ENCODE data around the gene WNK2.
"Not testable (repeated sequence)": the region's sequence is repeated elsewhere in the genome, so short reads cannot be mapped to it uniquely, and the experiment has no call there.

Gene WNK2

DNA sequence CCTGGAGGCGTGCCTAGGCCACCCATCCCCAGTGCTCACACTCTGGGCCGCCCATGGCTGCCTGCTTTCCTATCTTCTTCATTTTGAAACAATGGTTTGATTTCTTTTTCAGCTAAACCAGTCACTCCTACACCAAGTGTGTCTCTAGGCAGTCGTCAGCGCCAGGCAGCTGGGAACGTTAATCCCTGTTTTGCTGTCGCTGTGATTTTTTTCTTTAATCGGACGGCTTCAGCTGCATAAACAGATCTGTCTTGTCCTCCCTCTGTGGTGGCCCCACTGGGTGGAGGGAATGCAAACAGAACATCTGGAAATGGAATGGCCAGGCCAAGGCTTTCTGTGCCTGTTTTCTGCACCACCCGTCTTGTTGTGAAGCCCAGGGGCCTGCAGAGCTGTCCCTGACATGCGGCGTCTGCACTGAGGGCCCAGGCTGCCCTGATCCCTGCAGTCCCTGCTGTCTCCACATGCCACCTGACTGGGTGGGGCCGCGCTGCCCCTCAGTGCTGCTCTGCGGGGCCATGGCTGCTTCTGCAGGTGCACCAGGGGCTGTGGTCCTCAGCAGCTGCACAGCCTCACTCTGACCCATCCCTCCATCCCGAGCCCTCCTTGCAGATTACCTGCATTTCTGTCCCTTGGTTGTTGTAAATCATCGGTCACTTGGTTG lies 51.5 kb downstream of the WNK2 start:
- no peak for DNase-seq (ENCODE audit: low read depth in 1 of 2, low spot score in 1 of 2)

DNA sequence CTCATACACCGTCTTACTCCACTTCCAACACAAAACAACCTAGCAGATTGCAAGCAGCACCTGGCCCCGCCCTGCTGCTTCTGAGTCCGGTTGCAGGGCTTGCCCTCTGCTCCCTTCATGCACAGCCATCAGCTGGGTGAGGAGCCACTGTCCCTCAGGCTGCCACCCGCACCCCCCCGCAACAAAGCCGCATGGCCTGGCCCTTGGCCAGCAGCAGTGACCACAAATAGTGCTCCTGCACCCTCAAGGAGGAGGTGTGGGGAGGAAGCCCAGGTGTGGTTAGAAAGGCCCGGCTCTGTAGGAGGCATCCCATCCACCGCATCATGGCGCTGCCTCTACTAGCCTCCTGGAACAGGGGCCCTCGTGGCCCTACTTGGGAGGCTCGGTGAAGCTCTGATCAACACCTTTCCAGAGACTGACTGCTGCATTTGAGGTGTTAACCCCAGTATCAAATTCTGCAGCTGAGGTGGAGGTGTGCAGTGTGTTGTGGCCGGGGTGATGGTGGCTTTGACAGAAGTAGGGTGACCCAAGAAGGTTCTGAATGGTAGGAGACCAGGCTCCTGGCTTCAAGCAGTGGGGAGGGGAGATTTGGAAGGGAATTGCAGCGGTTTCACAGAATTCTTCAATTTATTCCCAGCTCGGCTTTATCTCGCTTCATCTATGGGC lies 52.7 kb downstream of the WNK2 start:
- DNase-seq (ENCODE audit: low read depth in 1 of 2, low spot score in 1 of 2) = no peak

- no peak for DNase-seq (ENCODE audit: low read depth in 1 of 2, low spot score in 1 of 2)
These were observed 53.6 kb downstream of the WNK2 start for GRCh38 chr9:93237540-93237939.

DNA sequence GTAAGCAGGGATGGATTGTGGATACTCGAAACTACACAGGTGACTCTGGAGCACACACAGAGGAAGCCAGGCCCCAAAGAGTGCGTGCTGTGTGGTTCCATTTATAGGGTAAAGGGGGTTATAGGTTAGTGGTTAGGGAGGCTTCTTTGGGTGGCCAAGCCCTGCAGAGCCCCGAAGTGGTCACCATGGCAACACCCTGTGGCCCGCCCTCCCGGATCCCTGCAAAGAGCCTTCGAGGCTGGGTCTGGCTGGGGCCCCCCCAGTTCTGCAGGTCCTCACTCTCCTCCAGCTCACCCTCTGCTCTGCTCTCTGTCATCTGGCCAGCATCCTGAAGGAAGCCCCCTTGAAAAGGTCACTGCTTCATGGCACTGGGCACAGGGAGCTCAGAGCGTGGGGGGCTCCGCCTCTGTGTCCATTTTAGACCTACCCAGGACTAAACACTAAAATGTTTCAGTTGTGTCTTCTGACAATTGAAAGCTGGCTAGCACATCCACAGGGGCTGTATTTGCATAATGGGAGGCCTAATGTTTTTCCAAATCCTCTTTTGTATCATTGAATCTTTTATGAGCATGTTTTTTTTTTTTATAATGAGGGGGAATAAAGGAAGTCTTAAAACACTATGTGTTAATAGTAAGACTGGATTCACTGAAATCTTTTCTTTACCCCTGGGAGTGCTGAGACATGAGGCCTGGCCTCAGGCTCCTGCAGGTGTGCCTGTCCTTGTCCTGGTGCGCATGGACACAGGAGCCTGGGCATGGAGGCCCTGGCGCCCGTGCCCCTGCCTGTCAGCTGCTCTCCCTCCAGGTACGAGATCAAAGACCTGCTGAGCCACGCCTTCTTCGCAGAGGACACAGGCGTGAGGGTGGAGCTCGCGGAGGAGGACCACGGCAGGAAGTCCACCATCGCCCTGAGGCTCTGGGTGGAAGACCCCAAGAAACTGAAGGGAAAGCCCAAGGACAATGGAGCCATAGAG lies 55.3 kb downstream of the WNK2 start:
- DNase-seq (ENCODE audit: low read depth in 1 of 2, low spot score in 1 of 2) = no peak

- no peak for DNase-seq (ENCODE audit: low read depth in 1 of 2, low spot score in 1 of 2)
These were observed 57.0 kb downstream of the WNK2 start for GRCh38 chr9:93240891-93241334.

DNA sequence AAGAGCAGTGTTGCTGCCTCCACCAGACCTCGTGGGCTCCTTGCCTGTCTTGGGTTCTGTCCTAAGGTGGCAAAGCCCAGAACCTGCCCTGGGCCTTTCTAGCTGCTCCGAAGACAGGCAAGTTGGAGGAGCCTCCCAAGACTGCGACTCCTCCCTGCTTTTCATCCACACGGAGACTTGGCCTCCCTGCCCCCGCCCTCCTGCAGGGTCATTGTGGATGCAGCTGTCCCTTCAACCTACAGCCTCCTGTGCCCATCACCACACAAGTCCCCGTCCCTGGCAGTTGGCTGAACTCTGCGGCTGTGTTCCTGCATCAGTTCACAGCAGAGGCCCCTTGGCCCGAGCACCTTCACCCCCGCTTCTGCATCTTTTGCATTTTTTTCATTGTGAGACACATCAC lies 59.2 kb downstream of the WNK2 start:
- DNase-seq (ENCODE audit: low read depth in 1 of 2, low spot score in 1 of 2) = no peak

- no peak for DNase-seq (ENCODE audit: low read depth in 1 of 2, low spot score in 1 of 2)
These were observed 60.2 kb downstream of the WNK2 start for GRCh38 chr9:93244101-93244500.

GRCh38 chr9:93244510-93245436 lies 60.8 kb downstream of the WNK2 start:
- no peak for DNase-seq (ENCODE audit: low read depth in 1 of 2, low spot score in 1 of 2)

GRCh38 chr9:93245437-93245970 lies 61.6 kb downstream of the WNK2 start:
- no peak for DNase-seq (ENCODE audit: low read depth in 1 of 2, low spot score in 1 of 2)

GRCh38 chr9:93246111-93246510 lies 62.2 kb downstream of the WNK2 start:
- DNase-seq (ENCODE audit: low read depth in 1 of 2, low spot score in 1 of 2) = no peak

DNA sequence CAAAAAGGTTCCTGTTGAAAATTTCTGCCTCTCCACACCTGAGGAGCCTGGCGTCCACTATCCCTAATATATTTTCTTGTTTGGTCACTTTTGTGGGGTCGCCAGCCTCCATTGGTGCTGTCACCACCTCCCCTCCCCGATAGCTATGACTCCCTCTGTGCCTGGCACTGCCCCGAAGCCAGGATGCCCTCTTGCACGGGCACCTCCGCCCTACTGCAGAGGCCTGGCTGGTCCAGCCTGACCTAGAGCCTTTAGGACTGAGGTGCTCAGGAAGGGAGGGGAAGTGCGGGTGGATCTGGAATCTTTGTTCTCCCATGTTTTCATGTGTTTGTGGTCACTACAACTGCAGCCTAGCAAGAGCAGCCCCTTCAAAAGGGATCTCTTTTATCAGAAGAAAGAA lies 62.6 kb downstream of the WNK2 start:
- DNase-seq (ENCODE audit: low read depth in 1 of 2, low spot score in 1 of 2) = no peak

DNA sequence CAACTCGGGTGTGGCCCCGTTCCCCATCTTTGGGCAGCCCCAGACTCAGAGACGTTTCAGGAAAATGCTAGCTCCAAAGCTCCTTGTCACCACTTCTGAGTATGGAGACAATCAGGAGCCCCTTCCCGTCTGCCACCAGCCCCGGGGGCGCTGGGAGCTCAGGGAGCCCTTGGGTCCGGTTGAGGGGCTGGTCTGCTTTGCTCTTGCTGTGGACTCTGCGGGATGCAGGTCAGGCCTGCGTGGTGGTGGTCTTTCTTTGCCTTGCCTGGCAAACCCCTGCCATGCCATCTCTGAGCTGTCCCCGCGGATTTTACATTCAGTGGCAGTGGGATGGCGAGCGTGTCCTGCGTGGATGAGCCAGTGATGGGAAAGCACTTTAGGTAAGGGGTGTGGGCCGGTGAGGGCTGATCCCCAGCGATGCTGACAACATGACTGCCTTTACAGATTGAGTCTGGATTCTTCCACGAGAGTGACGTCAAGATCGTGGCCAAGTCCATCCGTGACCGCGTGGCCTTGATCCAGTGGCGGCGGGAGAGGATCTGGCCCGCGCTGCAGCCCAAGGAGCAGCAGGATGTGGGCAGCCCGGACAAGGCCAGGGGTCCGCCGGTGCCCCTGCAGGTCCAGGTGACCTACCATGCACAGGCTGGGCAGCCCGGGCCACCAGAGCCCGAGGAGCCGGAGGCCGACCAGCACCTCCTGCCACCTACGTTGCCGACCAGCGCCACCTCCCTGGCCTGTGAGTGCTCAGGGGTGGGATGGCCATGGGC lies 63.3 kb downstream of the WNK2 start:
- DNase-seq (ENCODE audit: low read depth in 1 of 2, low spot score in 1 of 2) = no peak

DNA sequence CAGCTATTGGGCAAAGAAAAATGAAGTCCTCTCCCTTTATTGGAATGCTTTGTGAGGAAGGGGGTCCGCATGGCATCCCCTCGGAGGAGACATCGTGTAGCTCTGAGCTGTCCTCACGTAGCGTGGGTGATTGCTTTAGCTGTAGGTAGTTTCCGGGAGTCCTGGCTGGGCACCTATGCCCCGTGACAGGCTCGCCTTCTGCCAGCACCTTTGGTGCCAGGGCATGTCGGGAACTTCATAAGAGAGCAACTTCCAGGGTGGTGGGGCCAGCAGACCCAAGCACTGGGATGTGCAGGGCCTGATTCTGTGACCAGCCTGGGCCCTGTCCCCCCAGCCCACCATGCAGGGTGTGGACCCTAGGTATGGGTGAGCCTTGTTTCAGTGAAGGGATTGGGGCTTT lies 64.0 kb downstream of the WNK2 start:
- no peak for DNase-seq (ENCODE audit: low read depth in 1 of 2, low spot score in 1 of 2)

- no peak for DNase-seq (ENCODE audit: low read depth in 1 of 2, low spot score in 1 of 2)
These were observed 64.6 kb downstream of the WNK2 start for GRCh38 chr9:93248386-93249040.

DNA sequence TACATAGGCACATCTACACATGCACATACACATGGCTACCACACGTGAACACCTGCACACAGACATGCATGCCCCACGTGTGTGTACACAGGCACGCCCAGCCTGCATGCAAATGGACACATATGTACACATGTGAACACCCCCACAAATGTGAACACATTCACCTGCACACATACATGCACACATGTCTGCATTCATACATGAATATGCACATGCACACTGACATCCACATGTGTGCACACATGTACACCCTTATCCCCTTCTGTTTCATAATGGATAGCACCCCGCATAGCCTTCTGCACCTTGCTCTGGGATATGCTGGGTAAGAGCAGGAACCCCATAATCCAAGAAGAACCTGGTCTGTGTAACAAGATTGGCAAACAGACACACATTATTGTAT lies 66.2 kb downstream of the WNK2 start:
- DNase-seq (ENCODE audit: low read depth in 1 of 2, low spot score in 1 of 2) = no peak

- not testable (repeated sequence) for DNase-seq (ENCODE audit: low read depth in 1 of 2, low spot score in 1 of 2)
These were observed 67.4 kb downstream of the WNK2 start for GRCh38 chr9:93251309-93251708.

DNA sequence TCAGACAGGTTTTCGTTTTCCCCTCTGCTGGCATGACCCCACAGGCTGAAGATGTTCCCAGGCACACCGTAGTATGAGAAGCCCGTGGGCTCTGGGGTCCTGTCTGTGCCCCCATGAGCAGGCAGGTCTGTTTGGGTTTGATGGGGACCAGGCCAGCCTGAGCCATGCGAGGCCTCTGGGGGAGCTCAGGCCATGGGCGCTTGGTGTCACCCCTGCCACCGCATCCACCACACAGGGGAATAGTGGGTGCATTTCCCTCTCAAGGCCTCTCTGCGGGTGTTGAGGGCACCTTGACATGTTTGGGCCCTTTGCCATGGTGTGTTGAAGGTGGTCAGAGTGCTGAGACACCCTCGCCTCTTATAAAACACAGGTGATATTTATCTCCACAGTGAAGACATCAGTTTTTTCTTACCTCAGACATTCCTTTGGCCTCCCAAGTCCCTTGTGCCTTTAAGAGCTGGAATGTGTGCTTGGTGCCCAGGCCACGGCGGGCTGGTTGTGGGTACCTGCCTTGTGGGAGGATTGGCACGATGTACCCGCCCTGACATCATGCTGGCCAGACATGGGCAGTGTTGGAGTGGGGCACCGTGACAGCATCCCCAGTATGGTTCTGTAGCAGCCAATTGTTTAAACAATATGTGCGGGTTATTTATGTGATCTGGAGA lies 68.3 kb downstream of the WNK2 start:
- no peak for DNase-seq (ENCODE audit: low read depth in 1 of 2, low spot score in 1 of 2)

DNA sequence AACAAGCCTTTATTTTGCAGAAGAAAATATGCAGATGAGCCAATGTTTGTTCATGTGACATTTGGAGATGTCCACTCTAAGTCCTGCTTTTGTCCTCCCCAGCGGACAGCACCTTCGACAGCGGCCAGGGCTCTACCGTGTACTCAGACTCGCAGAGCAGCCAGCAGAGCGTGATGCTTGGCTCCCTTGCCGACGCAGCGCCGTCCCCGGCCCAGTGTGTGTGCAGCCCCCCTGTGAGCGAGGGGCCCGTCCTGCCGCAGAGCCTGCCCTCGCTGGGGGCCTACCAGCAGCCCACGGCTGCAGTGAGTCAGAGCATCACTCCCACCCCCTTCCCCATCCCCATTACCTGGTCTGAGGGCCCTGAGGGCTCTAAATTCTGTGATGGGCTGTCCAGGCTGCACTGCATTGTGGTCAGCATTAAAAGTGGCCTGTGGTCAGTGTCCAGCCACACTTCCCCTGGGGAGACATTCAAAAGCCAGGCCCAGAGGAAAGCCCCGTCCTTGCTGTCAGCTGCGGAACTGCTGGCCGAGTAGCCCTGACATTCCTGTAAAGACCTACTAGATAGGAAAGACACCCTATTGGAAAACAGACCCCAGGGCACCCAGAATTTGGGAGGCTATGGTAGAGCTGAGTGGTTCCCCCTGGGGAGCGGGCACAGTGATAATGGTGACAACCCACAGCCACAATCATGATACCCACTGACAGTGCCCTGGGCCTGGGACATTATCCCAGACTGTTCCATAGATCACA lies 69.0 kb downstream of the WNK2 start:
- no peak for DNase-seq (ENCODE audit: low read depth in 1 of 2, low spot score in 1 of 2)
